CD4-positive, alpha-beta memory T cell (primary cell): ENCODE results near the gene LSG1. TPM values are rescaled to one million over a fixed set of nuclear protein-coding genes. Genes with fewer than 3 reads are reported as not detected.
"Not testable (repeated sequence)": the region's sequence is repeated elsewhere in the genome, so short reads cannot be mapped to it uniquely, and the experiment has no call there.

Experiments
- CTCF ChIA-PET: fragments of 350-600 bp; sonication (Branson Sonifier 250); formaldehyde crosslinking; loops from one replicate; lab custom pipeline; 2021; ENCODE audit warnings: inconsistent platforms; ENCODE audit not compliant: partially characterized antibody; lab: Charles Lee
- POLR2A ChIA-PET: fragments of 350-600 bp; sonication (Branson Sonifier 250); formaldehyde crosslinking; loops from one replicate; lab custom pipeline; 2021; ENCODE audit not compliant: partially characterized antibody; lab: Charles Lee
- DNase-seq, 5 donors: peaks; one replicate each; pipeline versions ENCODE4 v3.0.0 to v3.0.0-alpha.2; 2020 to 2022; ENCODE audit warnings: mixed read lengths in 1 of 5
- H3K27ac ChIP-seq: one replicate; pipeline ENCODE4 v1.7.0; 2013; ENCODE audit warnings: low read depth, low read length
- H3K27me3 ChIP-seq: 2 replicates; pipeline ENCODE4 v1.7.0; 2013; ENCODE audit warnings: mild to moderate bottlenecking, low read length, moderate library complexity; ENCODE audit not compliant: insufficient read depth
- H3K36me3 ChIP-seq: 2 replicates; pipeline ENCODE4 v1.7.0; 2013; ENCODE audit warnings: mild to moderate bottlenecking, low read length, moderate library complexity; ENCODE audit not compliant: insufficient read depth
- H3K4me1 ChIP-seq: 2 replicates; pipeline ENCODE4 v1.7.0; 2013; ENCODE audit warnings: mild to moderate bottlenecking, low read length, moderate library complexity; ENCODE audit not compliant: insufficient read depth
- H3K4me3 ChIP-seq, 2 donors: one replicate each; pipeline ENCODE4 v1.7.0; 2013; ENCODE audit warnings: low read length in 2 of 2, mild to moderate bottlenecking in 1 of 2
- H3K9me3 ChIP-seq, 2 donors: one replicate each; pipeline ENCODE4 v1.7.0; 2013; ENCODE audit warnings: low read length in 2 of 2, control low read depth in 1 of 2; ENCODE audit not compliant: control insufficient read depth in 1 of 2
- H3K27ac Mint-ChIP-seq, 7 donors: one replicate each; pipeline ENCODE4 v1.8.0; 2020 to 2021; ENCODE audit warnings: mixed read lengths in 7 of 7, mild to moderate bottlenecking in 6 of 7, inconsistent platforms in 3 of 7, moderate library complexity in 3 of 7
- H3K27me3 Mint-ChIP-seq, 2 donors: one replicate each; pipeline ENCODE4 v1.8.0; 2020 to 2021; ENCODE audit warnings: mixed read lengths in 2 of 2
- H3K36me3 Mint-ChIP-seq, 2 donors: one replicate each; pipeline ENCODE4 v1.8.0; 2020 to 2021; ENCODE audit warnings: mixed read lengths in 2 of 2, inconsistent platforms in 1 of 2, mild to moderate bottlenecking in 1 of 2
- H3K4me1 Mint-ChIP-seq, 4 donors: one replicate each; pipeline ENCODE4 v1.8.0; 2020 to 2021; ENCODE audit warnings: mixed read lengths in 4 of 4, mild to moderate bottlenecking in 1 of 4
- H3K4me3 Mint-ChIP-seq, 8 donors: one replicate each; pipeline ENCODE4 v1.8.0; 2020 to 2021; ENCODE audit warnings: mixed read lengths in 8 of 8, mild to moderate bottlenecking in 7 of 8, moderate library complexity in 6 of 8, inconsistent platforms in 3 of 8
- H3K9me3 Mint-ChIP-seq, 8 donors: one replicate each; pipeline ENCODE4 v1.8.0; 2020 to 2021; ENCODE audit warnings: mixed read lengths in 8 of 8, mild to moderate bottlenecking in 5 of 8, inconsistent platforms in 3 of 8, moderate library complexity in 1 of 8
- intact Hi-C: fragments of 100-400 bp; cut with micrococcal nuclease; formaldehyde crosslinking; loops from one replicate; pipeline ENCODE4 v1.15.1; 2023
- polyA plus RNA-seq, 2 donors: library from polyadenylated mRNA; unstranded; fragments of 300-500 nt; fragmentation: Illumina TruSeq; gene quantifications; one replicate each; pipeline ENCODE4 v1.2.3, GENCODE V29; 2021
- total RNA-seq, 2 experiments: library from RNA; stranded (reverse); gene quantifications; one replicate each; pipeline ENCODE4 v1.2.3, GENCODE V29; 2021

LSG1 gene
- total and polyA plus RNA-seq, 4 experiments from 2014 or later, result 9.6 to 49.5 (median 42.3) TPM

GRCh38 chr3:194605314-194605713 is 66.7 kb downstream of the LSG1 start:
- H3K9me3 ChIP-seq, DNase-seq, H3K27me3 Mint-ChIP-seq, H3K27me3 ChIP-seq, POLR2A ChIA-PET, H3K4me3 ChIP-seq, H3K4me1 ChIP-seq, intact Hi-C loops, H3K36me3 Mint-ChIP-seq, H3K4me1 Mint-ChIP-seq, H3K27ac Mint-ChIP-seq, H3K27ac ChIP-seq, H3K9me3 Mint-ChIP-seq, H3K36me3 ChIP-seq, H3K4me3 Mint-ChIP-seq: not testable (repeated sequence)
- CTCF ChIA-PET, result interaction anchor here (2.1 kb wide), 1 partner anchor 9 kb away, joined by 6 read pairs; no protein-coding TSS in a partner anchor

GRCh38 chr3:194604837-194605236 is 67.2 kb downstream of the LSG1 start:
- ChIA-PET CTCF (interaction anchor here (2.1 kb wide), 1 partner anchor 9 kb away, joined by 6 read pairs; no protein-coding TSS in a partner anchor), POLR2A (no interaction called here)
- no peak for DNase-seq
- no peaks in the 10 kb centered on the region for H3K4me1 Mint-ChIP-seq
- H3K36me3 ChIP-seq, result no peaks in the 10 kb centered on the region
- no peak overlapping the region for H3K27ac Mint-ChIP-seq
- no peak overlapping the region for H3K4me3 Mint-ChIP-seq
- H3K27ac ChIP-seq, result no peak overlapping the region
- H3K4me3 ChIP-seq, result no peak overlapping the region
- intact Hi-C loops, result no loop called here
- H3K4me1 ChIP-seq, result no peaks in the 10 kb centered on the region
- H3K27me3 ChIP-seq, result no peaks in the 10 kb centered on the region
- H3K27me3 Mint-ChIP-seq, result no peaks in the 10 kb centered on the region
- H3K36me3 Mint-ChIP-seq, result no peaks in the 10 kb centered on the region
- H3K9me3 ChIP-seq, result no peaks in the 10 kb centered on the region
- H3K9me3 Mint-ChIP-seq, result no peaks in the 10 kb centered on the region

- Histone ChIP-seq H3K4me3 (no peak overlapping the region), H3K9me3 (no peaks in the 10 kb centered on the region), H3K36me3 (no peaks in the 10 kb centered on the region), H3K4me1 (no peaks in the 10 kb centered on the region), H3K27me3 (no peaks in the 10 kb centered on the region), H3K27ac (no peak overlapping the region)
- Mint-ChIP-seq H3K4me1 (no peaks in the 10 kb centered on the region), H3K4me3 (no peak overlapping the region), H3K27ac (no peak overlapping the region), H3K27me3 (no peaks in the 10 kb centered on the region), H3K36me3 (no peaks in the 10 kb centered on the region), H3K9me3 (no peaks in the 10 kb centered on the region)
- ChIA-PET CTCF (interaction anchor here (2.1 kb wide), 1 partner anchor 8 kb away, joined by 6 read pairs; no protein-coding TSS in a partner anchor), POLR2A (no interaction called here)
- no peak for DNase-seq
- intact Hi-C loops, result no loop called here
Observed at GRCh38 chr3:194604126-194604525, 67.9 kb downstream of the LSG1 start.

GRCh38 chr3:194602669-194603171 is 69.3 kb downstream of the LSG1 start:
- Mint-ChIP-seq H3K4me1 (no peaks in the 10 kb centered on the region), H3K36me3 (no peaks in the 10 kb centered on the region), H3K9me3 (no peaks in the 10 kb centered on the region), H3K4me3 (no peak overlapping the region), H3K27ac (no peak overlapping the region), H3K27me3 (no peaks in the 10 kb centered on the region)
- no peak for DNase-seq
- POLR2A ChIA-PET, result no interaction called here
- intact Hi-C loops, result no loop called here
- Histone ChIP-seq H3K27ac (no peak overlapping the region), H3K9me3 (no peaks in the 10 kb centered on the region), H3K36me3 (no peaks in the 10 kb centered on the region), H3K27me3 (no peaks in the 10 kb centered on the region), H3K4me1 (no peaks in the 10 kb centered on the region), H3K4me3 (no peak overlapping the region)
- CTCF ChIA-PET, result interaction anchor here (0.7 to 1.3 kb wide), 3 partner anchors 8 to 1585 kb away, joined by 3 to 9 read pairs (median 3); no protein-coding TSS in a partner anchor

GRCh38 chr3:194598771-194599557 is 73.0 kb downstream of the LSG1 start:
- Mint-ChIP-seq H3K9me3 (no peaks in the 10 kb centered on the region), H3K27me3 (no peaks in the 10 kb centered on the region), H3K4me3 (no peak overlapping the region), H3K36me3 (no peaks in the 10 kb centered on the region), H3K27ac (no peak overlapping the region), H3K4me1 (peaks cover 0 to 6% (median 2%) of the 10 kb centered on the region in 4 donors)
- no peak for DNase-seq
- Histone ChIP-seq H3K9me3 (no peaks in the 10 kb centered on the region), H3K4me1 (no peaks in the 10 kb centered on the region), H3K27me3 (no peaks in the 10 kb centered on the region), H3K36me3 (no peaks in the 10 kb centered on the region), H3K4me3 (no peak overlapping the region), H3K27ac (no peak overlapping the region)
- ChIA-PET CTCF (no interaction called here), POLR2A (no interaction called here)
- intact Hi-C loops, result no loop called here

- DNase-seq, result no peak
- H3K9me3 ChIP-seq, result no peaks in the 10 kb centered on the region
- no peaks in the 10 kb centered on the region for H3K27me3 Mint-ChIP-seq
- H3K36me3 Mint-ChIP-seq, result no peaks in the 10 kb centered on the region
- intact Hi-C loops, result no loop called here
- no peaks in the 10 kb centered on the region for H3K9me3 Mint-ChIP-seq
- no peaks in the 10 kb centered on the region for H3K4me1 ChIP-seq
- H3K36me3 ChIP-seq, result no peaks in the 10 kb centered on the region
- peaks cover 0 to 6% (median 2%) of the 10 kb centered on the region in 4 donors for H3K4me1 Mint-ChIP-seq
- H3K27ac ChIP-seq, result no peak overlapping the region
- no peak overlapping the region for H3K27ac Mint-ChIP-seq
- no peak overlapping the region for H3K4me3 ChIP-seq
- no peak overlapping the region for H3K4me3 Mint-ChIP-seq
- ChIA-PET CTCF (interaction anchor here (1.0 to 1.7 kb wide), 3 partner anchors 8 to 125 kb away, joined by 3 to 6 read pairs (median 5); no protein-coding TSS in a partner anchor), POLR2A (no interaction called here)
- no peaks in the 10 kb centered on the region for H3K27me3 ChIP-seq
Observed at GRCh38 chr3:194596906-194597305, 75.1 kb downstream of the LSG1 start.
